Measurements from ENCODE around the gene C2orf80.
"Not testable (repeated sequence)": the region's sequence is repeated elsewhere in the genome, so short reads cannot be mapped to it uniquely, and the experiment has no call there.

Gene C2orf80

DNA sequence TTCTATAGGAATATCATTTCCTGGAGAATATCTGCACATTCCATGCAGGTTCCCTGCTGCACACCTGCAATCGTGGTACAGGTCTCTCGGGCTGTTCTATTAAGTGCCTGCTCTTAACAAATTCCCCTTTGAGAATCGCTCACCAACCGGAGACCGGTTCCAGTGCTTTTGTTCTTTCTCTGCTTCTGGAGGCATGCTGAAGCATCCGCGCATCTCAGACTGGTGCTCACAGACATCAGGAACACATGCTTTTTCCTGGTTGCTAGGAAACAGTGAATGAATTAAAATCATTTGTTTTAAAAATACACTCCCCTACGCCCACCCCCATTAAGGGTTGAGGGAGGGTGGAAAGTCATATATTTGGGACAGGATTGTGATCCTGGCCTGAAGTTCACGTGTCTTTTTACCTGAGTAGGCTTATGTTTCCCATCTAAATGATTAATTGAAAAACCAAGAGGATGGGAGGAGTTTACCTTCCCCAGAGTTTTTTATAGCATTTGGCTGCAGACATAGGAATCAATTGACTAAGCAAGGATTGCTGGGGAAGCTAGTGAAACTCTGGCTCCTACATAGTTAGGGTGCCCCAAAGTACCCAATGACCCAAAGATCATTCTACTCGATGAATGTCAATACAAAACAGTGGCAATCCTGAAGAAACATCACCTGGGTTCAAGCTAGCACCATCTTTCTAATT, at the start of gene C2orf80:
Gene C2orf80 (minus strand): TSS at position 221 of the 694 bp plus-strand sequence. CDS start 3,044 bp downstream, outside the sequence.
- DNase-seq: no peak

DNA sequence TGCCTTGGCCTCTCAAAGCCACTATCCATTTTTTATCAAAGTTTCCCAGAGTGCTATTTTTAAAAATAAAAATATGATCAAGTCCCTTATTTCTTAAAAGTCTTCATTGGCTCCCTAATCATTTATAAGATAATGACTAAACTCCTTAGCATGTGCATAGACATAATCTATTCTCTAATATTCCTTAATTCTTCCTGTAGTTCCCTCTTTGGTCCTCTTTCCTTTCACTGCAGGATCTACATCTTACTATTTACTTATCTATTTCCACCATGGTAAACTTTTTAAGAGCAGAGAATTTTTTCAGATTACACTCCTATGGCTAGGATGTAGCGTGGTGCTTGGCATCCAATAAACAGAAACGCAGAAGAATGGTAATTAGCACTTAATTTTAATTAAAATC, 46.0 kb upstream of the C2orf80 start:
- no peak for DNase-seq

DNA sequence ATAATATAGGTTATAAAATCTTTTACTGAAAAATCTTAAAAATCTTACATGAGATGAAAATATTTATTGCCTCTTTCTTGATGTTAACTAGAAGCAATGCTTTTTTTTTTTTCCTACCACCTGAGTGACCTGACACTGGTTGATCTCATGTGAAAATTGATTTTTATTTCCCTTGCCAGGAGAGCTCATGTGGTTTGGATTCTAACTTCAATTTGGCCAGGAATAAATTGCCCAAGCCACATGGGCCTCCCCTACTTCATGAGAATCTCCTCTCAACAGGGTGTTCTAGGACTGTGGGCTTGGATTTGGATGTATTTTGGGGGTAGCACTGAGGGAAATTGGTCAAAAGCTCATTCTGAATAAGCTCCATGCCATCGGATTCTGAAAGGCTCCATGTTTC, 45.0 kb upstream of the C2orf80 start:
- DNase-seq: no peak

DNA sequence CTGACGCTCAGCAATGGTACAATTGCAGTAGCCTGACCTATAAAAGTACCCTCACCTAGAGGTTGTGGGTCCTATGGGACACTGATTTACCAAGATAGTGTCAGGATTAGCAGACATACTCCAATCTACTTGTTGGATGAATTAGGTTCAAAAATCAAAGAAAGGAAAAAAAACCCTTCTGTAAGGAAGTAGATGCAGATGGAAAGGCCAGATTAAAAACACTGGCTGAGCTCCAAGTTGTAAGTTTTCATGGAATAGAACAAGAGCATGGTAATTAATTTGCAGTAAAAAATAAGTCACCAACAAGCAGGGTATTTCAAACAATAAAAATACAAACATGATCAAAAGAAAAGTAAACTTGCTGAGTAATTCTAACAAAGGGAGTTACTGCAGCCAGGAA, 38.6 kb upstream of the C2orf80 start:
- DNase-seq: no peak

DNA sequence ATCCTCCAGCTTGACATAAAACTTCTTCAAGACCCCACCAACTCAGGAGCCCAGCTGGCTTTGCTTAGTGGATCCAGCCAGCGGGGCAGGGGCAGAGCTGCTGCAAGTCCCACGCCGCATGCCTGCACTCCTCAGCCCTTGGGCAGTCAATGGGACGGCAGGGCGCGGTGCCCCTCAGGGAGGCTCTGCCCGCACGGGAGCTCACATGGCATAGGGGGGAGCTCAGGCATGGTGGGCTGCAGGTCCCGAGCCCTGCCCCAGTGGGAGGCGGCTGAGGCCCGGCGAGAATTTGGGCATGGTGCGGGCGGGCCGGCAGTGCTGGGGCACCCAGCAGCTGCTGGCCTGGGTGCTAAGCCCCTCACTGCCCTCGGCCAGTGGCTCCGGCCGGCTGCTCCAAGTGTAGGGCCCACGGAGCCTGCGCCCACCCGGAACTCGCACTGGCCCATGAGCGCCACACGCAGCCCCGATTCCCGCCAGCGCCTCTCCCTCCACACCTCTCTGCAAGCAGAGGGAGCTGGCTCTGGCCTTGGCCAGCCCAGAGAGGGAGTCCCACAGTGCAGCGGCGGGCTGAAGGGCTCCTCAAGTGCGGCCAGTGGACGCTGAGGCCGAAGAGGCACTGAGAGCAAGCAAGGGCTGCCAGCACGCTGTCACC, 37.9 kb upstream of the C2orf80 start:
- DNase-seq: no peak

DNA sequence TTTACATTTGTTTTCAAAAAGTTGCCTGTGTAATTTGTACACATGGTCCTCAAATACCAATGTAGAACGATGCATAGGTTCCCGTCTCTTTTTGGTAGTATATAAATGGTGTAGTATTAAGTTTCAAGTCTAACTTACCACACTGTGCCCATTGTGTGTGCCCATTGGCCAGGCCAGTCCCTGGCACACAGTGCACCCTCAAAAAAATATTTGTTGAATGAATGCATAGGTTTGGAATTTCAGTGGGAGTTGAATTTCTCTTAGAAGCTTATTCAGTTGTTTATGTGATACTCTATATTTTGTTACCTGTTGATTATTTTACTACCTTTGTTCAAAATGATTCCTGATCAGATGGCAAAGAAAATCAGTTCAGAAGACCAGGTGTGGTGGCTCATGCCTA, 35.0 kb upstream of the C2orf80 start:
- DNase-seq: no peak

DNA sequence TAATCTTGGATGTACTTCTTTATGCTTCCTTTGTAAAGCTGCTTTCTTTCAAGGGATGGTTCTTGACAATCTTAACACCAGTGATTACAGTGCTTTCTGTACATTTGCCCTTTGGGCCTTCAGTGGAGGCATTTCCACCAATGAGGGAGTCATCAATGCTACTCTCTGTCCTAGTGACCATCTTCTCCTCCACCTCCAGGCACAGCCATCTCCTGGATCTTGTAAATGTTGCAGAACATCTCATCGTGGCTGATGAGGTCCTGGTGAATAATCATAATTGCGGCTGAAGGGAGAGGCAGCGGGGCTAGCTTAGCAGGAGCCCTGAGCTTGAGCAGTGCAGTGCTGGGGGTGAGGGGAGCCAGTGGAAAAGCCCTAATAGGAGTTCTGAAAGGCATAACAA, 32.5 kb upstream of the C2orf80 start:
- no peak for DNase-seq

DNA sequence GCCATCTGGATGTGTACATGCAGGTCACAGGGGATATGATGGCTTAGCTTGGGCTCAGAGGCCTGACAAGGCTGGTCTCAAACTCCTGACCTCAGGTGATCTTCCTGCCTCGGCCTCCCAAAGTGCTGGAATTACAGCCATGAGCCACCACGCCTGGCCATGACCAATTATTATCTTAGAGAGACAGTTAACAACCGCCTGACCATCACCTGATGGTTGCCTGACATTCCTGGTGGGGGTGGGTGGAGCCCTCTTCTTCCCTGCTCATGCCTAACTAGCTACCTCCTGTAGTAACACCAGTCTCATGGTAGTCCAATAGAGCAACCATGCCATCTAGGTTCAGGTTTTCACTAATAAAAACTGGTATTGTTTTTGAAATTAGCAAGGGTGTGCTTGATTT, 32.0 kb upstream of the C2orf80 start:
- DNase-seq: not testable (repeated sequence)

DNA sequence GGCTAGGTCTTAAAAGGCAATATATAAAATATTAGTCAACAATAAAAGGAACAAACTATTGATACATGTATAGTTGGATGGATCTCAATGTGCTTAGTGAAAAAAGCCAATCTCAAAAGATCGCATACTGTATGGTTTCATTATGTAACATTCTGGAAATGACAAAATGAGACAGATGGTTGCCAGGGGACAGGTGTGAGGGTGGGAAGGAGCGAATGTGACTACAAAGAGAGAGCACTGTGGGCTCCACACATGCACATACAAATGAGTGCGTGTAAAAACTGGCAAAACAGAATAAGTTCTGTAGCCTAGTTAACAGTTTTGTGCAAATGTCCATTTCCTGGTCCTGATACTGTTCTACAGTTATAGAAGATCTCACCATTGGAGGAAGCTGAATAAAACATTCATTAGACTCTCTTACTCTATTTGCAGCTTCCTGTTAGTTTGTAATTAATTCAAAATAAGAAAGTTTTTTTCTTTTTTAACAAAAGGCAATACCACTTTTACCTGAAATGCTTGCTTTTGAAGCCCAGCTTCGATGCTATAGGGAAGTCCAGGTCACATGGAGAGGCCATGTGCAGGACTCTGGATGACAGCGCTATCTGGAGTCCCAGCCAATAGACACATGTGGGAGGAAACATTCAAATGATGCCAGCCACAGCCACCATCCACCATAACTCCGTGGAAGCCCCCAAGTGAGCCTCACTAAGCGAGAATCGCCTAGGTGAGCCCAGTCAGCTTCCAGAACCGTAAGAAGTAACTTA, 21.0 kb upstream of the C2orf80 start:
- DNase-seq: no peak

DNA sequence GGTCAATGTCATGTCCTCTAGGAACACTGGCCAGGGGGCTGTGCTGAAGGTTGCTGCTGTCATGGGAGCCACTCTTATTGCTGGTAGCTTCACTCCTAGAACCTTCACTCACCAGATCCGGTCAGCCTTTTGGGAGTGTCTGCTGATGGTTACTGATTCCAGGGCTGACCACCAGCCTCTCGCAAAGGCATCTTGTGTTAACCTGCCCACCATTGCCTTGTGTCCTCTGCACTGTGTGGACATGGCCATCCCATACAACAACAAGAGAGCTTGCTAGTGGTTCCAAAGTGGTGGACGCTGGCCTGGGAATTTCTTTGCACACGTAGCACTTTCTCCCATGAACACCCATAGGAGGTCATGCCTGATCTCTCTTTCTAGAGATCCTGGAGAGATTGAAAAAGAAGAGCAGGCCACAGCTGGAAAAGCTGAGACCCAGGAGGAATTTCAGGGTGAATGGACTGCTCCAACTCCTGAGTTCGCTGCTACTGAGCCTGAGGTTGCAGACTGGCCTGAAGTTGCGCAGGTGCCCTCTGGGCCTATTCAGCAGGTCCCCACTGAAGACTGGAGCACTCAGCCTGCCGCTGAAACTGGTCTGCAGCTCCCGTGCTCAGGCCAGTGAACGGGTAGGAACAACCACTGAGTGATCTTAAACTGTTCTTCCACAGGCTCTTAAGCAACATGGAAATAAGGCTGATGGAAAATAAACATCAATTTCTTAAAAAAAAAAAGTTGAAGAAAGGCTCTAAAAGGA, 18.7 kb upstream of the C2orf80 start:
- no peak for DNase-seq

DNA sequence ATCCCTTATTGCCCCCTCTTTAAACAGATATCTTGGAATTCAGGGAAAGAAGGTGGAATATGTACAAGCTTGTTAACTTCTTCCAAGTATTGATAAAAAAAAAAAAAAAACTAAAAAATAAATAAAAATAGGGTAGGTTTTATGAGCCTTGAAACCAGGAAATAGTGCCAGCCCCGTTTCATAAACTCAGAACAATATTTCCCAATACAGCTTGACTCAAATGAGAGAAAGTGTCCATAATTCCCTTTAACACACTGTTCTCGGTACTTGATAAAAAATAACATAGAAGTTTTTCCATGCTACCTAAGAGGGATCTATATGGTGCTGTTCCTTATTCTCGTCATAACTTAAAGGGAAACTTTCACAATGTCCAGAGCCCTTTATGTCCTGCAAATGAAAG, 17.9 kb upstream of the C2orf80 start:
- DNase-seq: no peak

DNA sequence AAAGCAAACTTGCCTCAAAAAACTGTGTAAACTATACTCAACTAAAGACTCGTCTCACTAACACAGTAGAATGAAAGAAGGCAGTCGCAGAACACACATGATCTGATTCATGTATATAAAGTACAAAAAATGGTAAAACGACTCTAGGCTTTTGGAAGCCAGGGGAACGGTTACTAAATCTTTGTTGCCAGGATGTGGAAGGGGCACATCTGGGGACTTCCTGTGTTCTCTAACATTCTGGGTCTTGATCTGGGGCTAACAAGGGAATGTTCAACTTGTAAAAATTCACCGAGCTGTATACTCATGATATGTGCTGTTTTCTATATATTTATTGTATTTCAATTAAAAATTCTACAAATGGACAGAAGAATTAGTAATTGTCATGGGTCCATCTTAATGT, 14.3 kb upstream of the C2orf80 start:
- no peak for DNase-seq

DNA sequence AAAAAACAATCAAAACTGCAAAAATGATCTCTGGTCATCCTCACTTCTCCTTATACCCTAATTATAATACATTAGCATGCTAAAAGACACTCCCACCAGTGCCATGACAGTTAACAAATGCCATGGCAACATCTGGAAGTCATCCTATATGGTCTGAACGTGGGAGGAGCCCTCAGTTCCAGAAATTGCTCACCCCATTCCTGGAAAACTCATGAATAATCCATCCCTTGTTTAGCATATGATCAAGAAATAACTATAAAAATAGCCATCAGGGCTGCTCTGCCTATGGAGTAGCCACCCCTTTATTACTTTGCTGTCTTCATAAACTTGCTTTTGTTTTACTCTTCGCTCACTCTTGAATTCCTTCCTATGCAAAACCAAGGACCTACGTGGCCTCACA, 5.7 kb upstream of the C2orf80 start:
- no peak for DNase-seq

DNA sequence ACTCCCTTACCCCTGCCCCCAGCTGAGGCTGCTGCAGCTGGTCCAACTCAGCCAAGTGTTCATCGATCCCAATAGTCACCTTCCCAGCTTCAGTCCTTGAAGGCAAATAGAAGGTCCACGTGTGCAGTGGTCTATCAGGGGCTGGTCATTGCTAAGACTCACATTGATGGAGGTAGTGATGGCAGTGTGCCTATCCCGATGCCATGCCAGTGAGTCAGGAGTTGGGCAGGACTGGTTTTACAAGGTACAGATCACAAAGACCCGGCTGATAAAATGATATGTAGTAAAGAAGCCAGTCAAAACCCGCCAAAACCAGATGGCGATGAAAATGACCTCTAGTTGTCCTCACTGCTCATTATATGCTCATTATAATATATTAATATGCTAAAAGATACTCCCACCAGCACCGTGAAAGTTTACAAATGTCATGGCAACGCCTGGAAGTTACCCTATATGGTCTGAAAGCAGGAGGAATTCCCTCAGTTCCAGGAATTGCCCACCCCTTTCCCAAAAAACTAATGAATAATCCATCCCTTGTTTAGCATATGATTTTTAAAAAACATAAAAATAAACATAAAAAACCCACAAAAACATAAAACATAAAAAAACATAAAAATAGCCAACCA, 2.9 kb upstream of the C2orf80 start:
- DNase-seq: no peak

DNA sequence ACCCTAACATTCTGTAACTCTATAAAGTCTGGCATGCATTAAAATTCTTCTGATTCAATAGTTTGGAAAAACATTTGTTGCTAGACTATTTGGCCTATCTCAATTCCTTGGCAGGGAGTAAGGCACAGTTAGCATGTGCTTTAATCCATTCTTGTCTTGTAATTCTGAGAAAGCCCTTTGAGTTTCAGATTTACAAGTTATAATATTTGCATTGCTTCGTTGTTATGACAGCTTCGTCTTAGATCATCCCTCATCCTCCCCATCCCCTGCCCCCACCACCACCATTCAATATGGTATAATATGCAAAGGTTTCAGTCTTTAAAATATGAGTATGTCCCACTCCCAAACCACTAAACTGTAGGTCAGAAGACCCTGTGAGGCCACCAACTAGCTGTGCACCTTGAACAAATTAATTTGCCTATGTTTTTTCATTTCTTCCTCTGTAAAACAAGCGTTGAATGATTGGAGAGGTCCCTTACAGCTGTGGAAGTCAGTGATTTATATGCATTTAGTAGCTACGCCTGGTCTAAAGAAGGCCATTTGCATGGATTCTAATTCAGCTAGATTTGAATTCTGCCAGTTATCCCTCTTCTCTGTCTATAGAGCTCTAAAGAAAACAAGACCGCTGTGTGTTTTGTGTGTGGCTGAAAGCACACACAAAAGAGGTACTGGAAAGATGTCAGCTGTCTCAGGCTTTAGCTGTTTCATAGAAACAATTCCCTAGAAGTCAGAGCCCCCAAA, 591 bp downstream of the C2orf80 start:
- no peak for DNase-seq

DNA sequence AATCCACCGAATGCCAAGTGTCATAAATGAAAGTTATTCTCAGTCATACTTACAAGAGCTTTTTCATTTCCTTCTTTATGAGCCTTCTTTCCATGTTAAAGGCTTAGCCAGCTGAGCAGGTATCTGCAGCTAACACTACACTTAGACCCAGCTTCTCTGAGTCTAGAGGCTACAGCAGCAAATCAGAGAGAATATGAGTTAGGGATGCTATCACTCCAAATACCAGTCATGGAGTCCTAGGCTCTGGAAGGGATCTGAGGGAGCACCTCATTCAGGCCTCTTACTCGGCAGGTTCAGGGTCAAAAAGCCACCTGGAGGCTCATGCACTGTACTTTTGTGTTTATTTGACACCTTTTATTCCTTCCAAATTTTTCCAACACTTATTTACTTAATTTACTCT, 2.9 kb downstream of the C2orf80 start:
- DNase-seq: no peak

DNA sequence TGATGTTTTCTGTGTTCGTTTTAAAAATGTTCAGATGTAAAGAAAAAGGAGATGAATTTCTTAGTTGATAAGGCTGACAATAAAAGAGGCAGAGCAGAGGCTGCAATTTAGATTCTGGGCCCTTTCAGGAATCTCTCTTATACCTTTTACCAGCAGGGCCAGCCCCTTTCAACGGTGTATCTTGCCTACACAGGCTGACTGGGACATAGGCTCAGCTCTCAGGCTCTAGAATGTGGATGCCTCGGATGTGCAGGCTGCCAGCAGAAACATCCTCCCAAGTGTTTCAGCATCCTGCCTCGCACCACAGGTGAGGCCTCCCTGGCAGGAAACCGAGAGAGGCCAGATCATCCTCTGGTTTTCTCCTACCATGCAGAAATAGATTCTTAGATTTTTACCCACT, 3.4 kb downstream of the C2orf80 start:
- DNase-seq: no peak

DNA sequence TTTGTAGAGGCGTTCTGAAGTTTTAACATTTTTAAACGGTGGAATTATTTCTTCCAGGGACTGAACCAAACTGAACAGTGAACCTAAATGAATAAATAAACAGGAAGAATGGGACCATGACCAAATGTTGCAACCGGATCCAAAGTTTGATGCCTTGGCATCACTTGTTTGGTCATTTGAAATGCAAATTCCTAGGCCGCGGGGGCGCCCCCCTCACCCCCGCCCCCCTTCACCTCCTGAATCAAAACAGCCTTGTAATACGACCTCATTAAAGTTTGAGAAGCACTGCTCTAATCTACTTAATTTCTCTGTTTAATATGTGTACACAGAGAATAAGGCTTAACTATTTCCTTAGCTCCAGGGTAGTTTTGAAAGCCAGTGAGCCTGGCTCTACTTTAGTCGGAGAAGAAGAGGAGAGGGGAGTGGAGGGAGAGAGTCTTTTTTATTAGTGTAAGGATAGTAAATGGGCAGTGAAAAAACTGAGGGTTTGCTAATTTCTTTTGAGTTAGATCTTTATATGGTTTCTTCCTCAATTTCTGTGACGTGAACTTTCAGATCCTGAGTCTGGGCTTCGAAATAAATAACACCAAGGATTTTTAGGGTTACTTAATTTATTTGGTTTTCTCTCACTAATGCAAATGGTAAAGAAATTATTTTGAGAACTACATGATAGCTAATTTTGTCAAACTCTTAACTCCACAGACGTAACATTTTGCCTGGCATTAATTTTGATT, 5.7 kb downstream of the C2orf80 start:
- DNase-seq: no peak

DNA sequence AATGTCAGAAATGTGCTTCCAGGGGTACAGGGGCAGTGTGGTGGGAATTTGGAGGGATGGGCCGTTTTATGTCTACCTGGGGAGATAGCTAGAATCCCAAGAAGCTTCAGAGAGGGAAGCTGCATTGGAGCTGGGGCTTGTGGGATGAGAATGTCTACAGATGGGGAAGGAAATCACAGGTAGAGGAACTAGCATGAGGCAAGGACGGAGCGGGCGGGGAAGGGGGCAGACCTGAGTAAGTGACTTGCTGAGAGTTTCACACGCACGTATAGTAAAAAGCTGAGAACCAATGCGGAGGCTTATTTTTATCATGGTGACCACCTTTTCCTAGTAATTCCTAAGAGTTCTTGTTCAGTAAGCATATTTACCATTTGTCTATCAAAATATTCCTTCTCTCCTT, 6.3 kb downstream of the C2orf80 start:
- no peak for DNase-seq

DNA sequence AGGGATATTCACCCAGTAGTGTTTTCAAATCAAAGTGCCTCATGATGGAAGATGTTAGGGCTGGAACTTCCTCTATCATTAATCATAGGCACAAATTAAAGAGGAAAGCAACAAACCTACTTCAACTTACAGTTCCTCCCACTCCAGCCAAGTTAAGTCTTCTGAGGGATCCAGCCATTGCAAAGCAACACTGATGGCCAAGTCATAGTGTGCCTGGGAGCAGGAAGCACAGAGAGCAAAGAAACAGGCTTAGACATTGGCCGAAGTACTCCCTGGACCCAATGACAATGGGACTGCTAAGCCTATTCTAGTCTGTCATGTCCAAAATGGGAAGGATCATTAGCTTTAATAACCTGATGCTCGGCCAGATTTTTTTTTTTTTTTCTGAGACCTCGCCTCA, 7.0 kb downstream of the C2orf80 start:
- DNase-seq: no peak

DNA sequence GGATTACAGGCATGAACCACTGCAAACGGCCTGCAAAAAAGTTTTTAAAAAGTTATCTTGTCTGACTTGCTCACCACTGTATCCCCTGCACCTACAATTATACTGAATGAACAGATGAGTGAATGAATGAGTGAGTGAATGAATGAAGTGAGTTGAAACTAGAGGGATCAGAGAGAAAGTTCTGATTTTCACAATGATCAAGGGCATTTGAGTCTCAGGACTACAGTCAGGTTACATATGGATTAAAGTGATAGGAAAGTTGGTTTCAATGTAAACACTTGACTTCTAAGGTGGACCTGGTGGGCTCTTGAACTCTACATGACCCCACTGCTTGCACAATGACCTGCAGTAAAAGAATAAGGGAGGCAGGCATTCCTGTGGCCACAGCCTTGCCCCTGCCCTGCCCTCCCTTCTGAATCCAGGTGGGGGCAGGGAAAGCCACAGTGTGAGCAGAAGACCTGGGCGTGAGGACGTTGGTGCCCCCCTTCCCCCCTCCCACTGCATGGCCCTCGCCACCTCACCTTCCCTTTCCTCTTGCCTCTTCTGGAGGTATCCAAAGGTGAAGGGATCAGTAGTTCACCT, 10.7 kb downstream of the C2orf80 start:
- no peak for DNase-seq
